Right lung (tissue), 5 donors: ENCODE measurements around the gene ELAPOR2. TPM values are rescaled to one million over a fixed set of nuclear protein-coding genes. Genes with fewer than 3 reads are reported as not detected.
"Not testable (repeated sequence)": the region's sequence is repeated elsewhere in the genome, so short reads cannot be mapped to it uniquely, and the experiment has no call there.

Source experiments
- DNase-seq, 2 donors: peaks; one replicate each; pipeline ENCODE4 v3.0.0-alpha.2; 2013
- polyA plus RNA-seq, 5 donors: library from polyadenylated mRNA; unstranded; fragments of 120-200 nt; gene quantifications; one replicate each; pipeline versions ENCODE4 v1.2.1 to v1.2.3, GENCODE V29; 2013; ENCODE audit warnings: inconsistent platforms in 1 of 5, low replicate concordance in 1 of 5; ENCODE audit not compliant: insufficient read length in 5 of 5, insufficient read depth in 1 of 5

The ELAPOR2 gene
- polyA plus RNA-seq, 5 donors, result 23.4 to 40.8 (median 29.6) TPM

DNA sequence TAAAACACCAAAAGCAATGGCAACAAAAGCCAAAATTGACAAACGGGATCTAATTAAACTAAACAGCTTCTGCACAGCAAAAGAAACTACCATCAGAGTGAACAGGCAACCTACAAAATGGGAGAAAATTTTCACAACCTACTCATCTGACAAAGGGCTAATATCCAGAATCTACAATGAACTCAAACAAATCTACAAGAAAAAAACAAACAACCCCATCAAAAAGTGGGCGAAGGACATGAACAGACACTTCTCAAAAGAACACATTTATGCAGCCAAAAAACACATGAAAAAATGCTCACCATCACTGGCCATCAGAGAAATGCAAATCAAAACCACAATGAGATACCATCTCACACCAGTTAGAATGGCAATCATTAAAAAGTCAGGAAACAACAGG, 14.7 kb downstream of the ELAPOR2 start:
- DNase-seq, result not testable (repeated sequence)

DNA sequence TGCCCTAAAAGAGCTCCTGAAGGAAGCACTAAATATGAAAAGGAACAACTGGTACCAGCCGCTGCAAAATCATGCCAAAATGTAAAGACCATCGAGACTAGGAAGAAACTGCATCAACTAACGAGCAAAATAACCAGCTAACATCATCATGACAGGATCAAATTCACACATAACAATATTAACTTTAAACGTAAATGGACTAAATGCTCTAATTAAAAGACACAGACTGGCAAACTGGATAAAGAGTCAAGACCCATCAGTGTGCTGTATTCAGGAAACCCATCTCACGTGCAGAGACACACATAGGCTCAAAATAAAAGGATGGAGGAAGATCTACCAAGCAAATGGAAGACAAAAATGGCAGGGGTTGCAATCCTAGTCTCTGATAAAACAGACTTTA, 17.9 kb downstream of the ELAPOR2 start:
- DNase-seq, result not testable (repeated sequence)

DNA sequence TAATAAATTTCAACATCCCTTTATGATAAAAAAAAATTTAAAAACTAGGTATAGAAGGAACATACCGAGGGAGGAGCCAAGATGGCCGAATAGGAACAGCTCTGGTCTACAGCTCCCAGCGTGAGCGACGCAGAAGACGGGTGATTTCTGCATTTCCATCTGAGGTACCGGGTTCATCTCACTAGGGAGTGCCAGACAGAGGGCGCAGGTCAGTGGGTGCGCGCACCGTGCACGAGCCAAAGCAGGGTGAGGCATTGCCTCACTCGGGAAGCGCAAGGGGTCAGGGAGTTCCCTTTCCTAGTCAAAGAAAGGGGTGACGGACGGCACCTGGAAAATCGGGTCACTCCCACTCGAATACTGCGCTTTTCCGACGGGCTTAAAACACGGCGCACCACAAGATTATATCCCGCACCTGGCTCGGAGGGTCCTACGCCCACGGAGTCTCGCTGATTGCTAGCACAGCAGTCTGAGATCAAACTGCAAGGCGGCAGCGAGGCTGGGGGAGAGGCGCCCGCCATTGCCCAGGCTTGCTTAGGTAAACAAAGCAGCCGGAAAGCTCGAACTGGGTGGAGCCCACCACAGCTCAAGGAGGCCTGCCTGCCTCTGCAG, 19.7 kb downstream of the ELAPOR2 start:
- not testable (repeated sequence) for DNase-seq

DNA sequence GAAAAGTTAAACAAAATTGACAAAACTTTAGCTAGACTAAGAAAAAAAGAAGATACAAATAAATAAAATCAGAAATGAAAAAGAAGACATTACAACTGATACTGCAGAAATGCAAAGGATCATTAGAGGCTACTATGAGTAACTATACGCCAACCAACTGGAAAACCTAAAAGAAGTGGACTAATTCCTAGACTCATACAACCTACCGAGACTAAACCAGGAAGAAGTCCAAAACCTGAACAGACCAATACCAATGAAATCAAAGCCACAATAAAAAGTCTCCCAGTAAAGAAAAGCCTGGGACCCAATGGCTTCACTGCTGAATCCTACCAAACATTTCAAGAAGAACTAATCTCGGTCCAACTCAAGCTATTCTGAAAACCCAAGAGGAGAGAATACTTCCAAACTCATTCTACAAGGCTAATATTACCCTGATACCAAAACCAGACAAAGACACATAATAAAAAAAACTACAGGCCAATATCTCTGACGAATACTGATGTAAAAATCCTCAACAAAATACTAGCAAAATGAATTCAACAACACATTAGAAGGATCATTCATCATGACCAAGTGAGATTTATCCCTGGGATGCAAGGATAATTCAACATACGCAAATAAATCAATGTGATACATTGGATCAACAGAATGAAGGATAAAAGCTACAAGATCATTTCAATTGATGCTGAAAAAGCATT, 20.3 kb downstream of the ELAPOR2 start:
- DNase-seq, result no peak

DNA sequence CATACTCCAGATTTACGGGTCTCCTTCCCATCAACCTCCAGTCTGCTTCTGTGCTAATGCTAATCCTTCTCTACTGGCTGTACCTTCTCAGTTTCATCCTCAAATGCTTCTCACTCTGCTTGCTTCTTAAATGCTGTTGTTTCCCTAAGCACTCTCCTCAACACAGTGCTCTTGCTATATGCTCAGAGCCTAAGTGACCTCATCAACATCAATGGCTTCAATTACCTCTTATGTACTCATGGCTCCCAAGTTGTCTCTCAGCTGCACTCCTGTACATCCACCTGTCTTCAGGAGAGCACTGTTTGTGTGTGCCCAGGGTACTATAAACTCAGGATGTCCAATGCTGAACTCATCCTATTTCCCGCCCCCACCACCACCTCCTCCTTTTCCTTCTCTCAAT, 22.5 kb downstream of the ELAPOR2 start:
- no peak for DNase-seq

DNA sequence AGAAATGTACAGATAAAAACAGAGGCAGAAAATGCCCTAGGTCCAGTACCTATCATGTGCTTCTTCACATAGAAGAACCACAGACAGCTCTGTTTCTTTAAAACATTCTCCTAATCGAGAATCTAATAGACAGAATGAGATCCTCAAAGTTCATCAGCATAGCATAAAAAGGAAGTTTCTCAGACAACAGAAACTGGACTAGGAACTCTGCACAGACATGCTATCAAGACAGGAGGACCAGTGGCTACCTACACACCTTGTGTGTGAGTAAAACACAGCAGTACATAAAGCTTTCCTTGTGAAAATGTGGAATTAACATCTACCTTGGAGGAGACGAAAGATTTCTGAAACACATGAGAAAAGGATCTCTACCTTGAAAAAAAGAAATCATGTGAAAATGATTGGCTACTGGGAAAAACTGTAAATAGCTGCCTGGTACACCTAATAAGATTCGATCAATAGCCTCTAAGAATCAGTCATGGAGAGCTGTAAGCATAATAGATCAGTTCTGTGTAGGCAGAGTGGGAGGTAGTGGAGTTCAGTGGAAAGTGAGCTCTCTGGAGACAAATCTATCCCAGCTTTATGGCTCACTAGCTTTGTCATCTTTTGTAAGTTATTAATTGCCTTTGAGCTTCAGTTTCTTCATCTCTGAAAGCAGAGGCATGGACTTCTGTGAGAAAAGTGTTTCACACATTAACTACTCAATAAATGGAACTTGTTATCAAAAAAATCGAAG, 26.7 kb downstream of the ELAPOR2 start:
- DNase-seq, result no peak

DNA sequence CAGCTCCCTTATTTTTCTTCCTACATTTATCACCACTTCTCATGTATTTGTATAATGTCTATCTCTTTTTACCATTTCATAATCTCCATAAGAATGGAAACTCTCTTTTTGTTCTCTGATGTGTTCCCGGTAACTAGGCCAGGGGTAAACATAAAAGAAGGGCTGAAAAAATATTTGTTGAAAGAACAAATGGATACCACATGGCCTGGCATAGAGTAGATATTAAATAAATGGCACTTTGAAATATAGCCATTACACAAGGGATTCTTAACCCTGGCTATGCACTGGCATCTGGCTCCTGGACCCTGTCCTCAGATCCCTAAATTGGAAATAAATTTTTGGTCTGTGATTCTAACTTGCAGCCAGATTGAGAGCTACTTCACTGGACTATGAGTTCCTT, 30.4 kb downstream of the ELAPOR2 start:
- no peak for DNase-seq

DNA sequence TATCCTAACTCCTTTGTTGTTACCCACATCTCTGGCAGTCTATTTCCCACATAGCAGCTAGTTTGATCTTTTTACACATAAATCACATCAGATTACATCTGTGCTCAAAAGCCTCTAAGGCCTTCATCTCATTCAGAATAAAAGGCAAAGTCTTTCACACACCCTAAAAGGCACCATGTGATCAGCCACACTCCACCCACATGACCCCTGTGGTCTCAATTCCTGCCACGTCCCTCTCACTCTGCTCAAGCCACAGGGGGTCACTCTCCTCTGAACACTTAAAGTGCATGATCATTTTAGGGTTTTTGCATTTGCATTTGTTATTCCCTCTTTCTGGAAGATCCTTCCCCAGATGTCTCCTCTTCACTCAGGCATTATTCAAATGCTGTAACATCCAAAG, 30.8 kb downstream of the ELAPOR2 start:
- no peak for DNase-seq

DNA sequence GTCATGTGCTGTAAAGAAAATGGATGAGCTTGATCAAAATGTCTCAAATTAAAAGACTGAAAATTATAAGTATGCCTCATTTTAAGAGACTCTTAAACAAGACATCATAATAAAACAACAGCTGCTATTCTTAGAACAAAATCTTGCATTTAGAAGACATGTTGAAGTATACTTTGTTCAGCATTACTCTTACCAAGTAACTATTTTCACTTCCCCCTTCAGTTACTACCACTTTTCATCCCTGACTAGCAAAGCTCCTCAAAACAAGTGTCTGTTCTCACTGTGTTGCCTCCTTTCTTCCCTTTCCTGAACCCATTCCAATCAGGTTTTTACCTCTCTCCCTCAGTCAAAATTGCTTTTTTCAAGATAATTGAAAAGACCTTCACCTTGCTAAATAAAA, 31.6 kb downstream of the ELAPOR2 start:
- DNase-seq, result no peak

DNA sequence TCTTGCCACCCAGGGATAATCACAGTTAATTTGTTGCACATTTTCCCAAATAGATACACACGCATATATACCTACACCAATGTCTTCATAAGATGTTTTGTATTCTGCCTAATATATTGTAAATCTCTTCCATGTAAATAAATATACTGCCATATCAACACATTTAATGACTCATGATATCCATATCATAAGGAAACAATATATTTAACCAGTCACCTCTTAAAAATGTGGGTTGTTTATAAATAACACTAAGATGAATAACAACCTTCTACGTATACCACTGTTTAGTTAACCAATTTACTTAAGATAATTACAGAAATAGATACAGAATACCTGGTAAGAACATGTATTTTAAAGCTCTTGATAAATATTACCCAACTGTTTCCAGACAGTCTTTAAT, 38.2 kb downstream of the ELAPOR2 start:
- DNase-seq, result no peak

DNA sequence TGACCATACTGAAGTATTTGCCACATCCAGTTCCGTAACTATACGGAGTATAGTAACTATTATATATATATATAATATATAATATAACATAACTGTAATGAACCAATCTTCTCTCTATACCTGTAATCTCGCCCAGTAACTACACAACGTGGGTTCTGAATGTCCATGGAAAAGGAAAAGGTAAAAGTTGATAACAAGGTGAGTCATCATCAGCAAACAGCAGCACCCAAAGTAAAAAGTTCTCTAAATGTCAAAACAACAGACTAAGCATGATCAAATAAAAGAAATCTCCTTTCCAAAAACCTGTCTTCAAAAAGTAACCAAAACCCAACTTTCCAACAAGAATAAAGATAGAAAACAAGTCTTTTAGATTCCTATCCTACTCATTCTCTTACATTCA, 42.8 kb downstream of the ELAPOR2 start:
- DNase-seq, result no peak

DNA sequence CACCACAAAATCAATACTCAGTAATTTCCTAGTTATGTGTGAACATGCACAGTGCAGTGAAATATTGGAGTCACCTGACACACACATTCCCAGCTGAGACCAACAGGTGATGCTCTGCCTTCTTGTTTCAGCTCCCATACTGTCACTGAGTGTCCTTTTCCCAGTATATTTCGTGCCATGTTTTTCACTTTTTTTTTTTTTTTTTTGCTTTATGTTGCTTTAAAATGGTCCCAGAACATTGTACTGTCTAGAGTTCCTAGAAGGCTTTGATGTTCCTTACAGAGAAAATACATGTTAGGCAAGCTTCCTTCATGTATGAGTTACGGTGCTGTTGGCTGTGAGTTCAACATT, 45.6 kb downstream of the ELAPOR2 start:
- DNase-seq, result no peak

DNA sequence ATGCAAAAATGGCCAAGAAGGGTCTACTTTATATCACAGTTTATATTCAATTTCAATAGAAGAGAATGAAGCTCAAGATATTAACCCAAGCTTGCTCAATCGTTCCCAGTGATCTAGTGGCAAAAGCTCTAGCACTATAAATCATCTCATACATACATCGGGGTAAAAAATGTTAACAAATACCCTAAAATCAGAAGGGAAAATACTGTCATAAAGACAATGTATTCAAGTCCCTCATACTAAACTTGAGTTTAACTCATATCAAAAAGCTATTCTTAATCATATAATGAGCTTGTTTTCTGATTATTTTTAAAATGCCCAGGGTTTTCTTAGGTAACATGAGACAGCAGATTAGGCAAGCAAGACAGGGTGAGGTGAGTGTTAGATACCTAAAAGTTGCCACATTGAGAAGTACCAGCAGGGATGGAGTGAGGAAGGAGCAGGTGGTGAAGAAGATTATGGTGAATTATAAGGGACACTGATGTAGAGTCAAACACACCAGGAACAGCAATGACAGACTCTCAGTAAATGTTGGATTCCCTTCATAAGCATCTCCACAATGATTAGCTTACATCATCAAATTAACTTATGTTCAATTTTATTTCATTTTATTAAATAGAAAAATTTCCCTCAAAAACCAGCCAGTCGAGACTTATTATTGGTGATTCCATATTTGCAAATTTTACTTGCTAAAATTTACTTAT, 46.2 kb downstream of the ELAPOR2 start:
- no peak for DNase-seq

Other genes starting within 250 kb of the ELAPOR2 start
- 100 to 1,000 TPM; 169 to 323 (median 282) TPM for gene DMTF1, start 92.8 kb upstream of the ELAPOR2 start, polyA plus RNA-seq
- 10 to 100 TPM; 59.3 to 82.0 (median 75.9) TPM for gene TMEM243, start 160.1 kb upstream of the ELAPOR2 start, polyA plus RNA-seq